GM23338 (cell line): ENCODE data around the gene IER2. TPM values are rescaled to one million over a fixed set of nuclear protein-coding genes. Genes with fewer than 3 reads are reported as not detected.

ENCODE experiments used
- ATAC-seq: fragments of 200-7000 bp; cut with Tn5 transposase; 3 replicates; pipeline ENCODE4 v1.9.1; 2020
- DNase-seq: peaks from one replicate; pipeline ENCODE4 v3.0.0-alpha.2; 2015; ENCODE audit warnings: low spot score
- H2AFZ ChIP-seq: fragments of 200-600 bp; sonication (generic); 2 replicates; pipeline ENCODE4 v1.8.0; 2016; ENCODE audit warnings: antibody characterized with exemption, mild to moderate bottlenecking, moderate library complexity
- H3F3A ChIP-seq: fragments of 200-600 bp; sonication (generic); replicated peaks from 2 replicates; pipeline ENCODE4 v1.8.0; 2017; ENCODE audit warnings: antibody characterized with exemption, mixed run types, low read depth
- H3K27ac ChIP-seq: fragments of 200-600 bp; sonication (generic); 2 replicates; pipeline ENCODE4 v1.6.1; 2016; ENCODE audit warnings: low read depth
- H3K27me3 ChIP-seq: fragments of 200-600 bp; sonication (generic); 2 replicates; pipeline ENCODE4 v1.8.0; 2016; ENCODE audit warnings: mild to moderate bottlenecking, mixed run types, moderate library complexity; ENCODE audit not compliant: insufficient read depth
- H3K36me3 ChIP-seq: fragments of 200-600 bp; sonication (generic); 2 replicates; pipeline ENCODE4 v1.8.0; 2016; ENCODE audit warnings: mild to moderate bottlenecking; ENCODE audit not compliant: insufficient read depth
- H3K4me1 ChIP-seq: fragments of 200-600 bp; sonication (generic); 2 replicates; pipeline ENCODE4 v1.8.0; 2016; ENCODE audit warnings: mild to moderate bottlenecking, moderate library complexity; ENCODE audit not compliant: insufficient read depth
- H3K4me2 ChIP-seq: fragments of 200-600 bp; sonication (generic); 2 replicates; pipeline ENCODE4 v1.7.1; 2017; ENCODE audit warnings: mixed run types
- H3K4me3 ChIP-seq: fragments of 200-600 bp; sonication (generic); 2 replicates; pipeline ENCODE4 v1.6.1; 2016; ENCODE audit warnings: mixed run types
- H3K79me2 ChIP-seq: fragments of 200-600 bp; sonication (generic); replicated peaks from 2 replicates; pipeline ENCODE4 v1.8.0; 2017; ENCODE audit warnings: mild to moderate bottlenecking; ENCODE audit not compliant: insufficient read depth
- H3K9me2 ChIP-seq: fragments of 200-600 bp; sonication (generic); 2 replicates; pipeline ENCODE4 v1.8.0; 2017; ENCODE audit not compliant: insufficient read depth
- H4K20me1 ChIP-seq: fragments of 200-600 bp; sonication (generic); replicated peaks from 2 replicates; pipeline ENCODE4 v1.8.0; 2017; ENCODE audit warnings: mild to moderate bottlenecking; ENCODE audit not compliant: insufficient read depth
- H3K27ac Mint-ChIP-seq: 2 replicates; pipeline ENCODE4 v1.8.0; 2020; ENCODE audit warnings: inconsistent platforms, mild to moderate bottlenecking, moderate library complexity, mixed read lengths
- H3K27me3 Mint-ChIP-seq: 3 replicates; pipeline ENCODE4 v1.8.0; 2022; ENCODE audit warnings: low read depth, mild to moderate bottlenecking, moderate library complexity, mixed read lengths, inconsistent platforms; ENCODE audit not compliant: insufficient read depth, poor library complexity
- H3K36me3 Mint-ChIP-seq: 3 replicates; pipeline ENCODE4 v1.8.0; 2021; ENCODE audit warnings: low read depth, mild to moderate bottlenecking, inconsistent platforms, moderate library complexity, mixed read lengths
- H3K4me1 Mint-ChIP-seq: 3 replicates; pipeline ENCODE4 v1.8.0; 2020; ENCODE audit warnings: mild to moderate bottlenecking, inconsistent platforms, mixed read lengths
- H3K4me3 Mint-ChIP-seq: 3 replicates; pipeline ENCODE4 v1.8.0; 2021; ENCODE audit warnings: moderate library complexity, mild to moderate bottlenecking, inconsistent platforms, mixed read lengths
- H3K9me3 Mint-ChIP-seq: 3 replicates; pipeline ENCODE4 v1.8.0; 2020; ENCODE audit warnings: moderate library complexity, mild to moderate bottlenecking, inconsistent platforms, mixed read lengths
- CREB1 ChIP-seq: fragments of 250-450 bp; sonication (Bioruptor Pico); IDR thresholded peaks from 2 replicates; pipeline ENCODE4 v1.5.0; 2020; ENCODE audit warnings: low read depth, mild to moderate bottlenecking, moderate library complexity
- EZH2 ChIP-seq: fragments of 200-600 bp; sonication (generic); IDR thresholded peaks from one replicate; pipeline ENCODE4 v1.8.0; 2017; ENCODE audit warnings: antibody characterized with exemption, mild to moderate bottlenecking, low read depth; ENCODE audit not compliant: unreplicated experiment
- EZH2phosphoT487 ChIP-seq: fragments of 200-600 bp; sonication (generic); IDR thresholded peaks from one replicate; pipeline ENCODE4 v1.8.1; 2018; ENCODE audit warnings: antibody characterized with exemption; ENCODE audit not compliant: unreplicated experiment
- NANOG ChIP-seq: IDR thresholded peaks from 2 replicates; pipeline ENCODE4 v1.6.1; 2016; ENCODE audit warnings: antibody characterized with exemption, borderline replicate concordance
- STAT1 ChIP-seq: IDR thresholded peaks from one replicate; pipeline ENCODE4 v1.6.1; 2016; ENCODE audit warnings: antibody characterized with exemption; ENCODE audit not compliant: unreplicated experiment
- ZNF114 ChIP-seq: fragments of 250-450 bp; sonication (Bioruptor Pico); IDR thresholded peaks from 2 replicates; pipeline ENCODE4 v1.5.0; 2020; ENCODE audit warnings: mild to moderate bottlenecking, moderate library complexity
- ZNF331 ChIP-seq: fragments of 250-450 bp; sonication (Bioruptor Pico); IDR thresholded peaks from 2 replicates; pipeline ENCODE4 v1.5.0; 2020; ENCODE audit warnings: low read depth, mild to moderate bottlenecking, moderate library complexity
- polyA plus RNA-seq: library from polyadenylated mRNA; unstranded; fragments of >200 nt; fragmentation: Nextera tagmentation; extraction: Ambion mirVana; gene quantifications from 2 replicates; pipeline ENCODE4 v1.2.1, GENCODE V29; 2016
- total RNA-seq: library from RNA; depleted of rRNA; stranded (reverse); fragments of >200 nt; shearing (Covaris generic); gene quantifications from 2 replicates; pipeline ENCODE4 v1.2.3, GENCODE V29; 2014
- TF ChIP-seq, protein P1 (sequence below), 2 experiments: fragments of 200-600 bp in 1 of 2; sonication (generic) in 1 of 2; conservative IDR thresholded peaks; 2 replicates each; pipeline versions ENCODE4 v1.5.1 to v1.6.1; 2016 to 2017; ENCODE audit warnings: antibody characterized with exemption in 2 of 2, low read depth in 2 of 2, mild to moderate bottlenecking in 2 of 2, moderate library complexity in 1 of 2
- TF ChIP-seq, protein P2 (sequence below): IDR thresholded peaks from one replicate; pipeline ENCODE4 v1.6.1; 2018; ENCODE audit warnings: antibody characterized with exemption; ENCODE audit not compliant: unreplicated experiment

The IER2 gene
- total and polyA plus RNA-seq, 2 experiments from 2014 or later, result 124 to 191 TPM

DNA sequence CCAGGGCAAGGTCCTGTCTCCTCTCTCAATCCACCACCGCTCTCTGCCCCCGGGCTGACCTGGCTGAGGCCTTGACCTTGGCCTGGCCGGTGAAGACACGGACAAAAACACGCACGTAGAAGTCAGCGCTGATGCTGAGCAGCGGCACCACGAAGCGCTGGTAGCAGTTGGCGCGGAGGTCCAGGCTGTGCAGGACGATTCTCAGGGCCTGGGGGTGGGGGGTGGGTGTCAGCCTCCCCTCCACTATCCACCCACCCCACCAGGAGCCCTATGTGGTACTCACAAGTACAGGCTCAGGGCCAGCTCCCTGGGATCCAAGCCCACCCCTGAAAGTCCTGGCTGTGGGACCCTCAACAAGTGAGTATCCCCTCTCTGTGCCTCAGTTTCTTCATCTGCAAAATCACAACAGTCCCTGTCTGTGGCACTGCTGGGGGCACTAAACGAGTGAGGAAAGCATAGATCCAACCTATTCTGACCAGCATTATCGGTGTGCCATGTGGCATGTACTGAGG lies 40.1 kb upstream of the IER2 start (continued):
- TF ChIP-seq, protein P1, sequence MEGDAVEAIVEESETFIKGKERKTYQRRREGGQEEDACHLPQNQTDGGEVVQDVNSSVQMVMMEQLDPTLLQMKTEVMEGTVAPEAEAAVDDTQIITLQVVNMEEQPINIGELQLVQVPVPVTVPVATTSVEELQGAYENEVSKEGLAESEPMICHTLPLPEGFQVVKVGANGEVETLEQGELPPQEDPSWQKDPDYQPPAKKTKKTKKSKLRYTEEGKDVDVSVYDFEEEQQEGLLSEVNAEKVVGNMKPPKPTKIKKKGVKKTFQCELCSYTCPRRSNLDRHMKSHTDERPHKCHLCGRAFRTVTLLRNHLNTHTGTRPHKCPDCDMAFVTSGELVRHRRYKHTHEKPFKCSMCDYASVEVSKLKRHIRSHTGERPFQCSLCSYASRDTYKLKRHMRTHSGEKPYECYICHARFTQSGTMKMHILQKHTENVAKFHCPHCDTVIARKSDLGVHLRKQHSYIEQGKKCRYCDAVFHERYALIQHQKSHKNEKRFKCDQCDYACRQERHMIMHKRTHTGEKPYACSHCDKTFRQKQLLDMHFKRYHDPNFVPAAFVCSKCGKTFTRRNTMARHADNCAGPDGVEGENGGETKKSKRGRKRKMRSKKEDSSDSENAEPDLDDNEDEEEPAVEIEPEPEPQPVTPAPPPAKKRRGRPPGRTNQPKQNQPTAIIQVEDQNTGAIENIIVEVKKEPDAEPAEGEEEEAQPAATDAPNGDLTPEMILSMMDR (conservative IDR thresholded peaks at IDR 0.05; ENCODE audit: low read depth in 2 of 2), result no peak
- TF ChIP-seq NANOG (no peak), EZH2phosphoT487 (no peak), ZNF114 (CRISPR knock-in tag) (no peak), EZH2 (no peak), ZNF331 (CRISPR knock-in tag) (no peak), CREB1 (CRISPR knock-in tag) (no peak)
- TF ChIP-seq, protein P2, sequence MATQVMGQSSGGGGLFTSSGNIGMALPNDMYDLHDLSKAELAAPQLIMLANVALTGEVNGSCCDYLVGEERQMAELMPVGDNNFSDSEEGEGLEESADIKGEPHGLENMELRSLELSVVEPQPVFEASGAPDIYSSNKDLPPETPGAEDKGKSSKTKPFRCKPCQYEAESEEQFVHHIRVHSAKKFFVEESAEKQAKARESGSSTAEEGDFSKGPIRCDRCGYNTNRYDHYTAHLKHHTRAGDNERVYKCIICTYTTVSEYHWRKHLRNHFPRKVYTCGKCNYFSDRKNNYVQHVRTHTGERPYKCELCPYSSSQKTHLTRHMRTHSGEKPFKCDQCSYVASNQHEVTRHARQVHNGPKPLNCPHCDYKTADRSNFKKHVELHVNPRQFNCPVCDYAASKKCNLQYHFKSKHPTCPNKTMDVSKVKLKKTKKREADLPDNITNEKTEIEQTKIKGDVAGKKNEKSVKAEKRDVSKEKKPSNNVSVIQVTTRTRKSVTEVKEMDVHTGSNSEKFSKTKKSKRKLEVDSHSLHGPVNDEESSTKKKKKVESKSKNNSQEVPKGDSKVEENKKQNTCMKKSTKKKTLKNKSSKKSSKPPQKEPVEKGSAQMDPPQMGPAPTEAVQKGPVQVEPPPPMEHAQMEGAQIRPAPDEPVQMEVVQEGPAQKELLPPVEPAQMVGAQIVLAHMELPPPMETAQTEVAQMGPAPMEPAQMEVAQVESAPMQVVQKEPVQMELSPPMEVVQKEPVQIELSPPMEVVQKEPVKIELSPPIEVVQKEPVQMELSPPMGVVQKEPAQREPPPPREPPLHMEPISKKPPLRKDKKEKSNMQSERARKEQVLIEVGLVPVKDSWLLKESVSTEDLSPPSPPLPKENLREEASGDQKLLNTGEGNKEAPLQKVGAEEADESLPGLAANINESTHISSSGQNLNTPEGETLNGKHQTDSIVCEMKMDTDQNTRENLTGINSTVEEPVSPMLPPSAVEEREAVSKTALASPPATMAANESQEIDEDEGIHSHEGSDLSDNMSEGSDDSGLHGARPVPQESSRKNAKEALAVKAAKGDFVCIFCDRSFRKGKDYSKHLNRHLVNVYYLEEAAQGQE, result no peak

DNA sequence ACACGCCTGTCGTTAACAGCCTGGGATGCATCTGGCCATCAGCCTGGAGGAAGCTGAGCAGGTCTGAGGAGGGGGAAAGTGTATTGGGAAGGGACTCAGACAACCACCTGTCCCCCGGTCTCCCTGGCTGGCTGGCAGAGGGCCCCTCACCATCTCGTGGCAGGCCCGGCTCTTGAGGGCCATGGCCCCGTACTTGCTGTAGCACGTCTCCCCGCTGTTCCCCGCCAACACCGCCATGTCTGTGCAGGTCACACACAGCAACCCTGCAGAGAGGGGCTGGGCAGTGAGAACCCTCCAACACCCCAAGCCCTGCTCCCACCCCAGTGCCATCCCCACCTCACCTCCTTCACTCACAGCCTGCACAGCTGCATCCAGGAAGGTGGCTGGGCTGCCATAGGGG lies 37.7 kb upstream of the IER2 start:
- Mint-ChIP-seq H3K27me3 (peaks cover 26% of the 10 kb centered on the region), H3K4me3 (no peak overlapping the region), H3K27ac (no peak overlapping the region), H3K4me1 (peaks cover 10% of the 10 kb centered on the region), H3K9me3 (no peaks in the 10 kb centered on the region; the same call in 1 of the 3 replicates), H3K36me3 (peaks cover 45% of the 10 kb centered on the region)
- peaks cover 10% of the 10 kb centered on the region for H3K4me1 ChIP-seq
- ATAC-seq, result no peak
- no peaks in the 10 kb centered on the region for H3K9me2 ChIP-seq
- H3K4me2 ChIP-seq, result no peak overlapping the region
- H4K20me1 ChIP-seq, result peaks cover 9% of the 10 kb centered on the region
- TF ChIP-seq EZH2 (no peak), ZNF114 (CRISPR knock-in tag) (no peak), ZNF331 (CRISPR knock-in tag) (no peak), STAT1 (no peak)
- TF ChIP-seq, protein P1 (conservative IDR thresholded peaks at IDR 0.05; ENCODE audit: low read depth in 2 of 2), result no peak
- no peak overlapping the region for H3K27ac ChIP-seq
- H3F3A ChIP-seq, result peaks cover 4% of the 10 kb centered on the region
- peaks cover 29% of the 10 kb centered on the region for H3K79me2 ChIP-seq
- H3K4me3 ChIP-seq, result no peak overlapping the region
- no peak for DNase-seq
- no peaks in the 10 kb centered on the region for H3K27me3 ChIP-seq
- no peak overlapping the region for H2AFZ ChIP-seq
- peaks cover 13% of the 10 kb centered on the region for H3K36me3 ChIP-seq
